IMR-90 (cell line): ENCODE data around the gene CPNE6. TPM values are rescaled to one million over a fixed set of nuclear protein-coding genes. Genes with fewer than 3 reads are reported as not detected.

Experiments used
- ATAC-seq: fragments of 200-7000 bp; cut with Tn5 transposase; 2 replicates; pipeline ENCODE4 v1.9.1; 2020; ENCODE audit warnings: low read depth, mild to moderate bottlenecking, moderate library complexity
- BruUV-seq: library from RNA; stranded (reverse); fragments of 400-500 nt; replicated peaks from 2 replicates; lab custom pipeline; 2021; lab: Mats Ljungman, UMichigan
- CTCF ChIA-PET: fragments of 300-600 bp; formaldehyde crosslinking; extraction: SDS; loops from one replicate; lab custom pipeline; 2021; ENCODE audit warnings: antibody characterized with exemption; lab: Yijun Ruan, JAX
- POLR2A ChIA-PET: fragments of 300-600 bp; sonication (Branson Sonifier 250); formaldehyde crosslinking; loops from one replicate; lab custom pipeline; 2022; ENCODE audit warnings: antibody characterized with exemption; ENCODE audit not compliant: unreplicated experiment; lab: Charles Lee
- DNase-seq: peaks from one replicate; pipeline ENCODE4 v3.0.0; 2013
- H2AFZ ChIP-seq: replicated peaks from 2 replicates; pipeline ENCODE3; 2013; ENCODE audit warnings: low read length, mild to moderate bottlenecking; ENCODE audit not compliant: poor library complexity
- H2AK5ac ChIP-seq: 2 replicates; pipeline ENCODE4 v1.6.1; 2013; ENCODE audit warnings: low read depth, low read length, inconsistent platforms
- H2AK9ac ChIP-seq: replicated peaks from 2 replicates; pipeline ENCODE3; 2013; ENCODE audit warnings: mild to moderate bottlenecking, low read depth, low read length, moderate library complexity; ENCODE audit not compliant: poor library complexity
- H2BK120ac ChIP-seq: 2 replicates; pipeline ENCODE4 v1.6.1; 2013; ENCODE audit warnings: low read depth, low read length, inconsistent platforms
- H2BK15ac ChIP-seq: 3 replicates; pipeline ENCODE4 v1.6.1; 2013; ENCODE audit warnings: low read depth, low read length, inconsistent platforms
- H2BK20ac ChIP-seq: 2 replicates; pipeline ENCODE4 v1.6.1; 2013; ENCODE audit warnings: low read depth, mild to moderate bottlenecking, inconsistent platforms, low read length, moderate library complexity
- H2BK5ac ChIP-seq: 2 replicates; pipeline ENCODE4 v1.6.1; 2013; ENCODE audit warnings: mild to moderate bottlenecking, low read depth, low read length, inconsistent platforms; ENCODE audit not compliant: poor library complexity, severe bottlenecking
- H3K14ac ChIP-seq: replicated peaks from 2 replicates; pipeline ENCODE4 v1.6.1; 2013; ENCODE audit warnings: low read depth, low read length, inconsistent platforms
- H3K18ac ChIP-seq: 2 replicates; pipeline ENCODE4 v1.6.1; 2013; ENCODE audit warnings: low read depth, low read length, control low read depth
- H3K23ac ChIP-seq: 2 replicates; pipeline ENCODE4 v1.6.1; 2013; ENCODE audit warnings: low read depth, low read length, inconsistent platforms
- H3K27ac ChIP-seq: 2 replicates; pipeline ENCODE4 v1.5.1; 2013; ENCODE audit warnings: mild to moderate bottlenecking, control low read depth, low read length; ENCODE audit not compliant: insufficient read depth
- H3K27me3 ChIP-seq: 2 replicates; pipeline ENCODE4 v1.6.1; 2013; ENCODE audit warnings: low read length; ENCODE audit not compliant: control insufficient read depth, insufficient read depth
- H3K36me3 ChIP-seq: 2 replicates; pipeline ENCODE4 v1.6.1; 2013; ENCODE audit warnings: low read length, mixed read lengths; ENCODE audit not compliant: control insufficient read depth, insufficient read depth
- H3K4ac ChIP-seq: 2 replicates; pipeline ENCODE4 v1.6.1; 2013; ENCODE audit warnings: low read depth, low read length, inconsistent platforms
- H3K4me1 ChIP-seq: 2 replicates; pipeline ENCODE4 v1.6.1; 2013; ENCODE audit warnings: low read length, mixed read lengths; ENCODE audit not compliant: control insufficient read depth, insufficient read depth
- H3K4me2 ChIP-seq: 2 replicates; pipeline ENCODE4 v1.6.1; 2013; ENCODE audit warnings: low read depth, mild to moderate bottlenecking, control low read depth, low read length, moderate library complexity
- H3K4me3 ChIP-seq: 2 replicates; pipeline ENCODE4 v1.5.1; 2013; ENCODE audit warnings: low read depth, mild to moderate bottlenecking, control low read depth, low read length, moderate library complexity; ENCODE audit not compliant: insufficient read depth
- H3K56ac ChIP-seq: 2 replicates; pipeline ENCODE4 v1.6.1; 2013; ENCODE audit warnings: low read length, inconsistent platforms; ENCODE audit not compliant: insufficient read depth; ENCODE audit errors: extremely low read depth
- H3K79me1 ChIP-seq, 2 experiments: 2 replicates each; pipeline ENCODE4 v1.6.1; 2013; ENCODE audit warnings: low read length in 2 of 2, inconsistent platforms in 1 of 2, low read depth in 1 of 2
- H3K9ac ChIP-seq: 2 replicates; pipeline ENCODE4 v1.6.1; 2013; ENCODE audit warnings: low read depth, low read length, control low read depth
- H3K9me1 ChIP-seq: 2 replicates; pipeline ENCODE4 v1.6.1; 2013; ENCODE audit warnings: low read length, inconsistent platforms; ENCODE audit not compliant: insufficient read depth
- H3K9me3 ChIP-seq: 2 replicates; pipeline ENCODE4 v1.6.1; 2013; ENCODE audit warnings: low read length; ENCODE audit not compliant: control insufficient read depth, insufficient read depth
- H4K20me1 ChIP-seq: 2 replicates; pipeline ENCODE4 v1.6.1; 2013; ENCODE audit warnings: low read length, inconsistent platforms; ENCODE audit not compliant: insufficient read depth
- H4K5ac ChIP-seq: 2 replicates; pipeline ENCODE4 v1.6.1; 2013; ENCODE audit warnings: mild to moderate bottlenecking, low read depth, low read length, control low read depth
- H4K8ac ChIP-seq, 2 experiments: 2 replicates each; pipeline ENCODE4 v1.6.1; 2013; ENCODE audit warnings: low read depth in 2 of 2, low read length in 2 of 2, control low read depth in 1 of 2, inconsistent platforms in 1 of 2
- H4K91ac ChIP-seq: 2 replicates; pipeline ENCODE4 v1.6.1; 2013; ENCODE audit warnings: low read depth, low read length, inconsistent platforms; ENCODE audit not compliant: insufficient read depth
- BHLHE40 ChIP-seq: fragments of 150-350 bp; IDR thresholded peaks from 2 replicates; pipeline ENCODE4 v1.6.1; 2016; ENCODE audit warnings: mild to moderate bottlenecking, low read depth, low read length
- CEBPB ChIP-seq: IDR thresholded peaks from 2 replicates; pipeline ENCODE4 v1.6.1; 2012; ENCODE audit warnings: low read depth, low read length, improper control_type of control experiment
- CHD1 ChIP-seq: IDR thresholded peaks from 2 replicates; pipeline ENCODE4 v1.6.1; 2012; ENCODE audit warnings: low read depth, low read length, improper control_type of control experiment
- FOS ChIP-seq: fragments of 150-350 bp; IDR thresholded peaks from 2 replicates; pipeline ENCODE4 v1.6.1; 2016; ENCODE audit warnings: low read depth, low read length
- MAFK ChIP-seq: IDR thresholded peaks from 2 replicates; pipeline ENCODE4 v1.6.1; 2012; ENCODE audit warnings: low read depth, low read length, improper control_type of control experiment
- MAZ ChIP-seq: IDR thresholded peaks from 2 replicates; pipeline ENCODE4 v1.6.1; 2012; ENCODE audit warnings: low read depth, mild to moderate bottlenecking, low read length, improper control_type of control experiment, moderate library complexity, borderline replicate concordance
- MXI1 ChIP-seq: IDR thresholded peaks from 2 replicates; pipeline ENCODE4 v1.6.1; 2012; ENCODE audit warnings: low read depth, mild to moderate bottlenecking, low read length, moderate library complexity, borderline replicate concordance
- NFE2L2 ChIP-seq: fragments of 150-350 bp; IDR thresholded peaks from 2 replicates; pipeline ENCODE4 v1.6.1; 2016; ENCODE audit warnings: low read depth, mild to moderate bottlenecking, low read length
- POLR2A ChIP-seq: IDR thresholded peaks from 2 replicates; pipeline ENCODE4 v1.6.1; 2012; ENCODE audit warnings: mild to moderate bottlenecking, low read depth, low read length
- RAD21 ChIP-seq: IDR thresholded peaks from 2 replicates; pipeline ENCODE4 v1.6.1; 2012; ENCODE audit warnings: low read length, improper control_type of control experiment
- SMC3 ChIP-seq: fragments of 150-350 bp; IDR thresholded peaks from 2 replicates; pipeline ENCODE4 v1.6.1; 2016; ENCODE audit warnings: low read depth, mild to moderate bottlenecking, antibody characterized with exemption, low read length, moderate library complexity
- WGBS, 2 experiments: methylation state at CpG; one replicate each; pipeline versions ENCODE4 v1.1.5 to v1.1.7; 2013; ENCODE audit warnings: missing lambda C conversion rate in 2 of 2; ENCODE audit not compliant: insufficient read length in 1 of 2; ENCODE audit errors: extremely low coverage in 2 of 2; 5-methylcytosine and 5-hydroxymethylcytosine counted together
- dilution Hi-C: fragments of 300-500 bp; cut with HindIII; formaldehyde crosslinking; loops from one replicate; pipeline ENCODE4 v1.14.3; 2018; ENCODE audit warnings: low sequenced_read_pairs; ENCODE audit not compliant: unreplicated experiment
- in situ Hi-C: fragments of 300-500 bp; cut with MboI; formaldehyde crosslinking; loops from 3 replicates; pipeline ENCODE4 v1.14.3; 2019; ENCODE audit warnings: low sequenced_read_pairs, inconsistent platforms, mixed read lengths
- intact Hi-C: fragments of 100-400 bp; cut with micrococcal nuclease; formaldehyde crosslinking; loops from 2 replicates; pipeline ENCODE4 v1.10.0; 2022
- polyA plus RNA-seq, 3 experiments: library from polyadenylated mRNA; depleted of rRNA; stranded (reverse); fragments of >200 nt; gene quantifications; 2 replicates each; pipeline ENCODE4 v1.2.3, GENCODE V29; 2012; ENCODE audit warnings: low replicate concordance in 1 of 3
- total RNA-seq: library from RNA; depleted of rRNA; stranded (reverse); fragments of >200 nt; gene quantifications from 2 replicates; pipeline ENCODE4 v1.2.3, GENCODE V29; 2012
- TF ChIP-seq, protein P1 (sequence below): conservative IDR thresholded peaks from 2 replicates; pipeline ENCODE4 v1.5.1; 2012; ENCODE audit warnings: mild to moderate bottlenecking, low read depth, low read length, improper control_type of control experiment
- TF ChIP-seq, protein P2 (sequence below): fragments of 150-350 bp; IDR thresholded peaks from 2 replicates; pipeline ENCODE4 v1.6.1; 2017; ENCODE audit warnings: mild to moderate bottlenecking, antibody characterized with exemption, low read length, low read depth
- TF ChIP-seq, protein P3 (sequence below): fragments of 150-350 bp; IDR thresholded peaks from 2 replicates; pipeline ENCODE4 v1.6.1; 2016; ENCODE audit warnings: low read depth, mild to moderate bottlenecking, low read length, moderate library complexity, borderline replicate concordance

The CPNE6 gene
- total and polyA plus RNA-seq, 2 of the 4 experiments (the other 2 are of a cell fraction): not detected

DNA sequence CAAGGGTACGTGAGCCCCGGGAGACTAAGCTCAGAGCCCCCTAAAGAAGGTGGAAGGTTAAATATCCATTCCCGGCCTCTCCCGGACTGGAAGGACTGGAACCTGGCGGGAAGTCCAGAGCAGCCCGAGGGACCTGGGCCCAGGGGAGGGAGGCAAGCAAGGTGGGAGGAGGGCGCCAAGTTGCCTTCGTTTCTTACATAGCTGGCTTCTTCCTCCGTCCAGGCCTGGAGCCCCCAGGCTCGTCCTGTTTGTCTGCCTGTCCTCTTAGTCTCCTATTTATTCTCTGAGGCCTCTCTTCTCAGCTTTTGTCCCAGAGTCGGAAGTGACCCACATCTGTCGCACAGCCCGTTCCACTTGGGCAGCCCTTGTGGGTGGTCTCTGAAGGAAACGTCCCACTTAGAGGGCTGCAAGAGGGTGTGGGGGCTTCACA is 23.5 kb downstream of the CPNE6 start:
- peak overlapping the region; percentile 87 for H3K4ac ChIP-seq
- peak overlapping the region; percentile 69 for H2BK5ac ChIP-seq
- in situ Hi-C loops: loop anchor here (5.0 to 10.0 kb wide), 2 partner anchors 38 to 120 kb away; no protein-coding TSS in a partner anchor
- peaks cover 15% of the 10 kb centered on the region; the same call in 1 of the 2 replicates for H4K20me1 ChIP-seq
- H2BK20ac ChIP-seq: no peak overlapping the region
- DNase-seq (no peak), ATAC-seq (no peak)
- CTCF ChIA-PET: interaction anchor here (0.8 to 3.4 kb wide), 5 partner anchors 11 to 59 kb away, joined by 3 to 15 read pairs (median 6); no protein-coding TSS in a partner anchor
- H2BK120ac ChIP-seq: peak overlapping the region; percentile 46; the same call in 1 of the 2 replicates
- peak overlapping the region; percentile 40; the same call in 1 of the 2 replicates for H3K18ac ChIP-seq
- H3K27me3 ChIP-seq: no peaks in the 10 kb centered on the region
- peaks cover 8% of the 10 kb centered on the region for H3K4me1 ChIP-seq
- no TSS peak for BruUV-seq
- peaks cover 16 to 36% of the 10 kb centered on the region in 2 experiments for H3K79me1 ChIP-seq
- intact Hi-C loops: no loop called here
- no peak overlapping the region for H2BK15ac ChIP-seq
- peak overlapping the region; percentile 46 for H4K91ac ChIP-seq
- peak overlapping the region; percentile 32 for H4K5ac ChIP-seq
- H3K9me3 ChIP-seq: no peaks in the 10 kb centered on the region
- peak overlapping the region; percentile 72 for H3K4me3 ChIP-seq
- dilution Hi-C loops: no loop called here
- H3K9me1 ChIP-seq: peaks cover 13% of the 10 kb centered on the region
- POLR2A ChIA-PET: interaction anchor here (0.7 kb wide), 1 partner anchor 43 kb away, joined by 3 read pairs; no protein-coding TSS in a partner anchor
- no peak for TF ChIP-seq CEBPB
- no peak for TF ChIP-seq MXI1
- no peak for TF ChIP-seq SMC3
- no peak for TF ChIP-seq MAFK
- no peak for TF ChIP-seq POLR2A
- no peak for TF ChIP-seq RAD21
- TF ChIP-seq FOS: no peak
- TF ChIP-seq, protein P1, sequence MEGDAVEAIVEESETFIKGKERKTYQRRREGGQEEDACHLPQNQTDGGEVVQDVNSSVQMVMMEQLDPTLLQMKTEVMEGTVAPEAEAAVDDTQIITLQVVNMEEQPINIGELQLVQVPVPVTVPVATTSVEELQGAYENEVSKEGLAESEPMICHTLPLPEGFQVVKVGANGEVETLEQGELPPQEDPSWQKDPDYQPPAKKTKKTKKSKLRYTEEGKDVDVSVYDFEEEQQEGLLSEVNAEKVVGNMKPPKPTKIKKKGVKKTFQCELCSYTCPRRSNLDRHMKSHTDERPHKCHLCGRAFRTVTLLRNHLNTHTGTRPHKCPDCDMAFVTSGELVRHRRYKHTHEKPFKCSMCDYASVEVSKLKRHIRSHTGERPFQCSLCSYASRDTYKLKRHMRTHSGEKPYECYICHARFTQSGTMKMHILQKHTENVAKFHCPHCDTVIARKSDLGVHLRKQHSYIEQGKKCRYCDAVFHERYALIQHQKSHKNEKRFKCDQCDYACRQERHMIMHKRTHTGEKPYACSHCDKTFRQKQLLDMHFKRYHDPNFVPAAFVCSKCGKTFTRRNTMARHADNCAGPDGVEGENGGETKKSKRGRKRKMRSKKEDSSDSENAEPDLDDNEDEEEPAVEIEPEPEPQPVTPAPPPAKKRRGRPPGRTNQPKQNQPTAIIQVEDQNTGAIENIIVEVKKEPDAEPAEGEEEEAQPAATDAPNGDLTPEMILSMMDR: no peak
- no peak for TF ChIP-seq BHLHE40
- no peak for TF ChIP-seq CHD1
- TF ChIP-seq, protein P2, sequence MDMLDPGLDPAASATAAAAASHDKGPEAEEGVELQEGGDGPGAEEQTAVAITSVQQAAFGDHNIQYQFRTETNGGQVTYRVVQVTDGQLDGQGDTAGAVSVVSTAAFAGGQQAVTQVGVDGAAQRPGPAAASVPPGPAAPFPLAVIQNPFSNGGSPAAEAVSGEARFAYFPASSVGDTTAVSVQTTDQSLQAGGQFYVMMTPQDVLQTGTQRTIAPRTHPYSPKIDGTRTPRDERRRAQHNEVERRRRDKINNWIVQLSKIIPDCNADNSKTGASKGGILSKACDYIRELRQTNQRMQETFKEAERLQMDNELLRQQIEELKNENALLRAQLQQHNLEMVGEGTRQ: no peak
- TF ChIP-seq MAZ: no peak
- TF ChIP-seq, protein P3, sequence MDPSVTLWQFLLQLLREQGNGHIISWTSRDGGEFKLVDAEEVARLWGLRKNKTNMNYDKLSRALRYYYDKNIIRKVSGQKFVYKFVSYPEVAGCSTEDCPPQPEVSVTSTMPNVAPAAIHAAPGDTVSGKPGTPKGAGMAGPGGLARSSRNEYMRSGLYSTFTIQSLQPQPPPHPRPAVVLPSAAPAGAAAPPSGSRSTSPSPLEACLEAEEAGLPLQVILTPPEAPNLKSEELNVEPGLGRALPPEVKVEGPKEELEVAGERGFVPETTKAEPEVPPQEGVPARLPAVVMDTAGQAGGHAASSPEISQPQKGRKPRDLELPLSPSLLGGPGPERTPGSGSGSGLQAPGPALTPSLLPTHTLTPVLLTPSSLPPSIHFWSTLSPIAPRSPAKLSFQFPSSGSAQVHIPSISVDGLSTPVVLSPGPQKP: no peak
- no peak for TF ChIP-seq NFE2L2
- peak overlapping the region; percentile 91 for H3K23ac ChIP-seq
- H2AK9ac ChIP-seq: peak overlapping the region; percentile 99
- peak overlapping the region; percentile 26 for H2AK5ac ChIP-seq
- peak overlapping the region; percentile 69; the same call in 1 of the 2 replicates for H3K56ac ChIP-seq
- peak overlapping the region; percentile 93 for H3K14ac ChIP-seq
- H3K4me2 ChIP-seq: peak overlapping the region; percentile 79
- H2AFZ ChIP-seq: peak overlapping the region; percentile 98
- no CpG with 5 or more reads among the region's 14 CpGs for WGBS, 2 experiments
- peak overlapping the region; percentile 73 for H3K27ac ChIP-seq
- peak overlapping the region; percentile 36 to 80; a peak in 2 of 4 replicates for H4K8ac ChIP-seq
- peak overlapping the region; percentile 91 for H3K9ac ChIP-seq
- H3K36me3 ChIP-seq: peaks cover 16% of the 10 kb centered on the region; the same call in 1 of the 2 replicates
